ENCODE results near the gene RARB.

DNA sequence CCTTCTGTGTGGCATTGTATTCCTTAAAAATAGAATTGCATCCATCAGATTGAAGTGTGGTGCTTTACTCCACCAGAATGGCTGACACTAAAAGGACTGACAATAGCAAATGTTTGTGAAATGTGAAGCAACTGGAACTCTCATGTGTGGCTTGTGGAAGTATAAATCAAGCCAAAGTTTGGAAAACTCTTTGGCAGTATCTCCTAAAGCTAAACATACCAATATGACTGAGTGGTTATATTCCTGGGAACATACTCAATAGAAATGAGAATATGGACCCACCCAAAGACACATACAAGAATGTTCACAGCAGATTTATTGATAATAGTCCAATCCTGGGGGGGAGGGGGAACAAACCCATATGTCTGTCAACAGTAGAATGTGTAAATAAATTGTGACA, 87.1 kb downstream of the RARB start:
- TF ChIP-seq SUZ12 (IDR thresholded peaks at IDR 0.05; ENCODE audit: extremely low read depth, insufficient read depth, insufficient read length) = no peak
- TF ChIP-seq ZNF274 (IDR thresholded peaks at IDR 0.05; ENCODE audit: low read depth, low read length) = no peak
- no peak for TF ChIP-seq YY1 (IDR thresholded peaks at IDR 0.05; ENCODE audit: insufficient read depth, insufficient read length)

Measured in NT2/D1 (cell line).